Nephron progenitor cell (in vitro differentiated cells): ENCODE measurements around the gene CLMP.

Experiments
- DNase-seq: peaks from one replicate; pipeline ENCODE4 v3.0.0; 2021
- H3K27ac Mint-ChIP-seq: 2 replicates; pipeline ENCODE4 v1.8.0; 2021; ENCODE audit warnings: mild to moderate bottlenecking, moderate library complexity, mixed read lengths
- H3K27me3 Mint-ChIP-seq: 2 replicates; pipeline ENCODE4 v1.8.0; 2021; ENCODE audit warnings: mild to moderate bottlenecking, low read depth, mixed read lengths; ENCODE audit not compliant: poor library complexity
- H3K36me3 Mint-ChIP-seq: 2 replicates; pipeline ENCODE4 v1.8.0; 2021; ENCODE audit warnings: low read depth, mixed read lengths
- H3K4me1 Mint-ChIP-seq: 2 replicates; pipeline ENCODE4 v1.8.0; 2021; ENCODE audit warnings: mixed read lengths
- H3K4me3 Mint-ChIP-seq: 2 replicates; pipeline ENCODE4 v1.8.0; 2021; ENCODE audit warnings: mild to moderate bottlenecking, moderate library complexity, mixed read lengths
- H3K9me3 Mint-ChIP-seq: 2 replicates; pipeline ENCODE4 v1.8.0; 2021; ENCODE audit warnings: mild to moderate bottlenecking, moderate library complexity, mixed read lengths
- CTCF ChIP-seq: fragments of 200-600 bp; sonication (generic); IDR thresholded peaks from 2 replicates; pipeline ENCODE4 v1.5.0; 2021; ENCODE audit warnings: antibody characterized with exemption

CLMP gene

DNA sequence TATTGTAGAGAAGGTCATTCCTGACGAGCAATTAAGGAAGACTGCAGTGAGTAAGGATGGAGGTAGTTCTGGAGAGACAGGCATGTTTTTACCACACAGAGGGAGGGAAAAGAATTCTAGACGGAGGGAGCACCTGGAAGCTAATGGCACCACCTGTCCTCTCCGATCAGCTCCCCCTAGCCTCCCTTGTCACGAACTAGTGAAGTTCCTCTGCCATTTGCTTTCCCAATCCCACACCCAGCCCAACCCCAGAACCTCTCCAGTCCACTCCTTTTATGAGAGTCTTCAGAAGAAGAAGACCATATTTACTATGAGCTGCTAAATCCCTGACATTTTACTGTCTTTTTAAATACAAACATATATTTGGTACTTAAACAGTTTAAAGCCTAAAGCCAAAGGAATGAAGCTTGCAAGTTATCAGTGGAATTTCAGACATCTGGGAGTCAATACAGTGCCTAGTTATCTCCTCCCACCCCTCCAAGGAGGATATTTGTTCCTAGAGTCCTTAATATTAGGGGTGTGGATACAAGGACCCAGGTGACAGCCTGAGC lies 87.0 kb downstream of the CLMP start:
- no peak for TF ChIP-seq CTCF
- DNase-seq: no peak
- H3K36me3 Mint-ChIP-seq: peaks cover 8% of the 10 kb centered on the region
- H3K4me1 Mint-ChIP-seq: peaks cover 49% of the 10 kb centered on the region
- peaks cover 4% of the 10 kb centered on the region for H3K27me3 Mint-ChIP-seq
- H3K9me3 Mint-ChIP-seq: no peaks in the 10 kb centered on the region
- H3K27ac Mint-ChIP-seq: no peak overlapping the region
- H3K4me3 Mint-ChIP-seq: no peak overlapping the region

DNA sequence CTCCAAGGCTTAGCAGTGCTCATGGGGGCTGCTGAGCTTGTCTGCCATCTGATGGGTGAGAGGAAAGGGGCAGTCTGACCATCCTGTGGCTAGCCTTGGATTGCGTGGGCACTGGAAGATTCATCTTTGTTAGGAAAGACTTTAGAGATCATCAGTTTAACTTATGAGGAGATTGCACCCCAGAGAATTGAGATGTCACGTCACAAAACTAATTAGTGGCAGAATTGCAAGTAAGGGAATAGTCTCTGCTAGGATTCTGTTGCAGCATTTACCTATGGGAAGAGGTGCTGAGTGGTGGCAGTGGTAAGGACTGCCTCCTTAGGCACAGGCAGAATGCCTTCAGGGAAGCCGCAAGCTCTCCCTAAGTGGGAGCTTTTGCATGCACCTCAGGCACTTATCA lies 90.4 kb downstream of the CLMP start:
- no peak overlapping the region for H3K4me3 Mint-ChIP-seq
- H3K27ac Mint-ChIP-seq: peak overlapping the region; percentile 93
- no peak for DNase-seq
- H3K36me3 Mint-ChIP-seq: peaks cover 10% of the 10 kb centered on the region
- no peaks in the 10 kb centered on the region for H3K9me3 Mint-ChIP-seq
- no peak for TF ChIP-seq CTCF
- H3K27me3 Mint-ChIP-seq: peaks cover 4% of the 10 kb centered on the region
- H3K4me1 Mint-ChIP-seq: peaks cover 57% of the 10 kb centered on the region

- Mint-ChIP-seq H3K27me3 (peaks cover 3% of the 10 kb centered on the region), H3K36me3 (peaks cover 18% of the 10 kb centered on the region)
Observed at GRCh38 chr11:123103326-123103980, 91.6 kb downstream of the CLMP start.

GRCh38 chr11:123100379-123101085 lies 94.5 kb downstream of the CLMP start:
- no peak for TF ChIP-seq CTCF
- Mint-ChIP-seq H3K4me3 (no peak overlapping the region), H3K36me3 (peaks cover 34% of the 10 kb centered on the region), H3K27ac (peak overlapping the region; percentile 91), H3K27me3 (peaks cover under 1% of the 10 kb centered on the region), H3K9me3 (no peaks in the 10 kb centered on the region), H3K4me1 (peaks cover 57% of the 10 kb centered on the region)
- no peak for DNase-seq

More at GRCh38 chr11:123103326-123103980, 91.6 kb downstream of the CLMP start:
- DNase-seq: no peak
- no peak overlapping the region for H3K4me3 Mint-ChIP-seq
- H3K27ac Mint-ChIP-seq: peak overlapping the region; percentile 84
- peak; percentile 50 for TF ChIP-seq CTCF
- H3K4me1 Mint-ChIP-seq: peaks cover 58% of the 10 kb centered on the region
- no peaks in the 10 kb centered on the region for H3K9me3 Mint-ChIP-seq

DNA sequence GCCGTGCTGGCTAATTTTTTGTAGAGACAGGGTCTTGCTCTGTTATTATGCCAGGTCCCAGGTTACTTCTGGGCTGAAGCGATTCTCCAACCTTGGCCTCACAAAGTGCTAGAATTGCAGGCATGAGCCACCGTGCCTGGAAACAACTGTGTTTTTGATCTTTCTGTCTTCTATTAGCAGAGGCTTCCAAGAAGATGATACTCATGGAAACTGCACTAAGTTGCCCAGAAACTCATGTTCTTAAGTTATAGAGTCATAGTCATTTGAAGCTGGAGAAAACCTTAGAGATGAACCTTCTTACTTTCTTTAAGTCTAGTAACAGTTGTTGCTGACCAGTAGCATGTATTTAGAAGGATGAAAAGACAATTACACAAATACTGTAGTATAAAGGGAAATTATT lies 96.1 kb downstream of the CLMP start:
- no peak overlapping the region for H3K27ac Mint-ChIP-seq
- peaks cover 37% of the 10 kb centered on the region for H3K36me3 Mint-ChIP-seq
- H3K27me3 Mint-ChIP-seq: peaks cover 3% of the 10 kb centered on the region
- no peak for TF ChIP-seq CTCF
- H3K4me1 Mint-ChIP-seq: peaks cover 61% of the 10 kb centered on the region
- no peaks in the 10 kb centered on the region for H3K9me3 Mint-ChIP-seq
- no peak for DNase-seq
- H3K4me3 Mint-ChIP-seq: no peak overlapping the region
